OCI-LY1 (cell line): ENCODE results near the gene AARSD1.
"Not testable (repeated sequence)": the region's sequence is repeated elsewhere in the genome, so short reads cannot be mapped to it uniquely, and the experiment has no call there.

Source experiments
- CTCF ChIP-seq: fragments of 200-600 bp; sonication (generic), shearing (Covaris generic); IDR thresholded peaks from 2 replicates; pipeline ENCODE4 v1.5.1; 2017; ENCODE audit warnings: mild to moderate bottlenecking, antibody characterized with exemption, low read length, moderate library complexity, mixed read lengths
- EZH2 ChIP-seq: fragments of 200-600 bp; sonication (generic), shearing (Covaris generic); IDR thresholded peaks from 2 replicates; pipeline ENCODE4 v1.8.0; 2017; ENCODE audit warnings: borderline replicate concordance, mixed run types, mild to moderate bottlenecking, antibody characterized with exemption, low read length, moderate library complexity, mixed read lengths

- TF ChIP-seq CTCF, EZH2: not testable (repeated sequence)
Observed at GRCh38 chr17:42975701-42976100, 11.4 kb upstream of the AARSD1 start.
